ENCODE measurements around the gene TLX2.

The TLX2 gene

DNA sequence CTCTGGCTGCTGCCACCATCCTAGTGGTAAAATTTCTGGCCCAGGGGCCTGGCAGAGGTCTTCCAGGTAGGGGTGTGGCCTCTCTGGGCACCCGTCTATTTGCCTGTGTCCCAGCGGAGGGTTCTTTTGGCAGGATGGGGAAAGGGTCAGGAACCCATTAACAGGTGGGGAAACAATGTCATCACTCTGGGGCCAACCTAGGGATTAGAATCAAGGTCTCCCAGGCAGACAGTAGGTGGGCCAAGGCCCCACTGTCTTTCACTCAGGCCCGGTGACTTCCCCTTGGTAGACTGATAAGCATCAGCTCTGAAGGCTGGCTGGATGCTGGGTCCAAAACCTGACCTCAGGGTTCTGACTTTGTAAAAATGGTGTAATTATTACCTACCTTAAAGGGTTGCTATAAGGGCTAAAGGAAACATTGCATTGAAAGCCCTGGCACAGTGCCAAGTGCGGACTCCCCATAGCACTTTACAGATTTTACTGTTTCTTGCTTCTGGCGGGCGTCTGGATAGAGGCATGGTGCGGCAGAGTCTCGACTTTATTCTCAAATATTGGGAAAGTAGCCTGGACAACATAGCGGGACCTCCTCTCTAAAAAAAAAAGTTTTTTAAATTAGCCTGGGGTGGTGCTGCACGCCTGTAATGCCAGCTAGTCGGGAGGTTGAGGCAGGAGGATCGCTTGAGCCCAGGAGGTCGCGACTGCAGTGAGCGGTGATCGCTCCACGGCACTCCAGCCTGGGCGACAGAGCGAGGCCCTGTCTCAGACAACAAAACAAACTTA lies 17.1 kb upstream of the TLX2 start:
- DNase-seq (ENCODE audit: low spot score) = no peak

GRCh38 chr2:74497777-74498499 lies 16.3 kb upstream of the TLX2 start:
- DNase-seq (ENCODE audit: low spot score) = no peak

GRCh38 chr2:74498500-74499266 lies 15.6 kb upstream of the TLX2 start:
- no peak for DNase-seq (ENCODE audit: low spot score)

DNA sequence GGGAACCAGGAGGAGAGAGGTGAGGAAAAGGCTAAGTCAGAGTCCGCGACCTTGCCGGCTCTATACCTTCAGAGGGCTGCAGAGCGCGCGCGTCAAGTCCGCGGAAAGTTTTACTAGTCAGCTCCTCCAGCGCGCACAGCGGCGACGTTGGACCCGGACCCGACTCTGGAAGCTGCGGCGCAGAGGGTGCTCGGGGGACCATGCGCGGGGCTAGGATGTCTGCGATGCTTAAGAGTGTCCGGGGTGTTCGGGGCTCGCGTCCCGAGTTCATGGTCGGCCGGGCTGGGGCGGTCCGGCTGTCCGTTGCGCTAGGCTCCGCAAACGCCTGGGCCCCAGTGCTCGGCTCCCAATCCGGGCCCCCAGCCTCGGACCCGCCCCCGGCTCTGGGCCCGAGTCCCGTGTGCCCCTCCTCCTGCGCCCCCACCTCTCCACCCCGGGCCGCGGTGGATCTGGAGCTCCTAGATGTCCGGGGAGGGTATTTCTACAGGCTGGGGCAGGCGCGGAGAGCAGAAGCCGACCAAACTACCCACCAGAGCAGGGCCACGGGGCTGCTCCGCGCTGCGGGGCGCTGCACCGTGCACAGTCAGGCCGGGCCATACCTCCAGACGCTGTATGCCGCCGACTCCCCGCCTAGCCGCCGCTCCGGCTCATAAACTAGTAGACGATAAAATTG lies 14.8 kb upstream of the TLX2 start, which contains the start of gene LBX2:
LBX2 (minus strand) TSS at position 337 of the 673 bp plus-strand sequence; CDS start at position 271, 66 bp downstream.
- no peak for DNase-seq (ENCODE audit: low spot score)

- no peak for DNase-seq (ENCODE audit: low spot score)
Measured at GRCh38 chr2:74499940-74500577, 14.2 kb upstream of the TLX2 start.

DNA sequence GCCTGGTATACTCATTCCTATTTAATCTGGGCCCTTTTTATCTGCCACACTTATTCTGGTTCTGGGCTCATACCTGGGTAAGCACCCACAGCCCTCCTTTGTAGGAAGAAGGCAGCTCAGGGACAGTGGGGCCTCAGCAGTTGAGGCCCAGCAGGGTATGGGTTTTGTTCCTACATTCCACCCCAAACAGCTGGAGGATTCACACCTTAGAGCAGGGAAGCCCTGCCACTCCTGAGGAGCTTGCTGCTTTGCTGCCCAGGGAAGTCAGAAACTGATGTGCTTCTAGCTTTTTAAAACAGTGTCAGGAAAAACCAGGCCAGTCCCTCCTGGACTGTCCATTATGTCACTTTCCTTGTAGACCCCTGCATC lies 13.7 kb upstream of the TLX2 start:
- no peak for DNase-seq (ENCODE audit: low spot score)

GRCh38 chr2:74501335-74502071 lies 12.7 kb upstream of the TLX2 start:
- no peak for DNase-seq (ENCODE audit: low spot score)

GRCh38 chr2:74502147-74502719 lies 12.0 kb upstream of the TLX2 start:
- no peak for DNase-seq (ENCODE audit: low spot score)

DNA sequence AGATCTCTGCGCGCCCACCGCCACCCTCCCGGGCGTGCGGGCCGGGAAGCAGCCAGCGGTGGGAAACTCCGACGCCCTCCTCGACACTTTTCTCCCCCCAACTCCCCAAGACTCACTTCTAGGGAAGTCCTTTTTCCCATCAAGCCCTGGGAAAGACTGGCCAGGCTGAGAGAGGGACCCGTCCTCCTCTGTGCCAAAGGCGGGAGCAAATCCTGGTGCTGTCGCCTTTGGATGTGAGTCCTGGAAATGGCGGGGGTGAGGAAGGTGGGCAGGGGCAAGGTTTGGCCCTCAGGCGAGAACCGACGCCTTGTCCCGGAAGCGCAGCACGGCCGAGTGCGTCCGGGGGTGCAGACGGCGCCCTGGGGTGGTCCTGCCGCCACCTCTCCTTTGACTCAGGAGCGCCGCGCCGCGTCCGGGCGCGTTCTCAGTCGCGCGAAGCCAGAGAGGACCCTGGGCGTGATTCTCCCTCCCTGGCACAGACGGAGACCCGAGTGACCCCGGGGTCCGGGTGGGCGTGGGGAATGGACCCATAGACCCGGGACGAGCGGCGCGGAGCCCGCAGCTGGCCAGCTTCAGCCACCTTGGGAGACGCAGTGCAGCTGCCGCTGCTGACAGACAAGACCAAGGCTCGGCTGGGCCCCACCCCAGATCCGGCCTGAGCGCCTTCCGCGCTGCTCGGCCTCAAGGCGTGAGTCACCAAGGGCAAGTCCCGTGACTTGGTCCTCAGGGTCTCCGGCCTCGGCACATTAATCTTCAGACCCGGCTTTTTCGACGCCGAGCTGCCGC lies 11.3 kb upstream of the TLX2 start:
- DNase-seq (ENCODE audit: low spot score) = no peak

- DNase-seq (ENCODE audit: low spot score) = no peak
Measured at GRCh38 chr2:74503506-74504475, 10.5 kb upstream of the TLX2 start.

DNA sequence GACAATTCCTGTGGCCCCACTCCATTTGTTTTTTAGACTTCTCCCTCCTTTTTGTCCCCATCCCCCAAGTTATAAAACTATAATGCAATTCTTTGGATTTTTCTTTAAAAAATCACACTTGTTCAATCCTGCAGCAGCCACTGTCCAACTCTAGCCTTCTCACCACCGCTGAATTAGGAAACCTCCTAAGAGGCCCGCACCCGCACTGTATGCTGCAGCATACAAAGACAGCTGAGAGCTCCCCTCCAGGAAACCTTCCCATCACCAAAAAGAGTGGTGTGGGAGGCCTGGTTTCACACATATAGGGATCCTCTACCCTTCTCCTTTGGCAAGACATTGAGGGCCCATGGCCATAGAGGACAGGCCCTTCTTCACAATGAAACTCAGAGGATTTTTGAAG lies 9.7 kb upstream of the TLX2 start:
- no peak for DNase-seq (ENCODE audit: low spot score)

DNA sequence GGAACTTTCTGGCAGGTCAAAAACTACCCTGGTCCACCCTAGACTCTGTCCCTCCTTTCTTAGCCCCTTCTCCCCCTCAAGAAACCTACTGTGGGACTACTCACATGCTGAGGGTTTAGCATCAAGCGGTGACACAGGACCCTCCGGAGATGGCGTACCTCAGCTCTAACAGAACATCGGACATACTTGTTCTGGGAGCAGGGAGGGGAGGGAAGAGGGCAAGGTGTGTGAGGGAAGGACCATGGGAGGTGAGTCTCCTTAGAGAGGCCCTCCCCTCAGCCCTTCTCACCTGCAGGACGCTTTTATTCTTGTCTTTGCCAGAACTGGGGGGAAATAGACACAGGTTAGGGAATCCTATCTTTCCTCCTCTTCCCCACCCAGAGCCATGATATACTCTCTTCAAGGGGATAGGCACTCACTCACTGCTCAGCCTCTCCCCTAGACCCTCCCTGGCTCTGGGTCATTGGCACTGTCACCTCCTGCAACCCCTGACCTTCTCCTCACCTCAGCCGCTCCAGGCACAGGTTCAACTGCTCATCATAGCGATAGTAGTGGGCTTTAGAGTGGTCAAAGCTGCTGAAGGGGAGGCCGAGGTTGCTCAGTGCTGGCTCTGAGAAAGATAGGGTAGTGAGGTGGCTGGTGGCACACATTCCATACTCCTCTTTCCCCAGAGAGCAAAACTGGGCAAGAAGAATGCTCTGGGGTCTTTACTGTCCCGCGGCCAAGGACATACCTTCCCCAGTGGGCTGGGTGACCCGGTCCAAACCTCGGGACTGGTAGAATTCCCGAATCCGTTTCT lies 8.6 kb upstream of the TLX2 start:
- no peak for DNase-seq (ENCODE audit: low spot score)

DNA sequence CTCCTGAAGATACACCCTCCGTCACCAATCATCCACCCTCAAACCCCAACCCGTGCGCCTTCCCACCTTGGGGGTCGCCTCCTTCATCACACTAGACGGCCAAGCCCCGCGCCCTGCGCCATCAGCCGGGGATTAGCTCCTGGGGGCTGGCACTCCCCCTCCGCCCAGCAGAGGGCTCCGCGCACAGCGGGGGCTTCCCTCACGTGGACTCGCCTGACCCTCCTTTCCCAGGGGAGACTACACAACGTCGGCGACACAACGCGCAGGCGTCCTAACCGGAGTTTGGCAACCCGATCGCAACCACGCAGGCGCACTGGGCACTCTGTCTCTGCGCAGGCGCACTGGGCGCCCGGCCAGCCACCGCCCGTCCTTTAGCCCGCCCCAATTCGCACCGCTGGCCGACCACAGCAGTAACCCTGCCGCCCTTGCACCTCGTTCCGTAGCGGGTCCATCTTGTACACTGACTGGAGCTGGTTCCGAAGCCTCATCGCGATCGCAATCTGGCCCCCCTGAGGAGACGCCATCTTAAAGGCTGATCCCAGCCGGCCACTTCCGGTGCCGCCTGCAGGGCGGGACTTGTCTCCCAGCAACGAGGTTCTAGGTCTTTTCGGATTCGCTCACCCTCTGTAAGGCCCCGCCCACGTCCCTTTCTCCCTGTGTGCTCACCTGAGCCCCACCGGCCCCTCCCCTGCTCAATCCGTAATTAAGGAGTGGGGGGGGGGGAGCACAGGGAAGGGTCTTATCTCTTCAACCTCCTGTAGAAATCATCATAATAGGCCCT lies 6.9 kb upstream of the TLX2 start, which contains the start of gene PCGF1:
PCGF1 (minus strand) TSS at position 551 of the 781 bp plus-strand sequence; CDS start at position 524, 27 bp downstream.
- peak; percentile 99 for DNase-seq (ENCODE audit: low spot score)

DNA sequence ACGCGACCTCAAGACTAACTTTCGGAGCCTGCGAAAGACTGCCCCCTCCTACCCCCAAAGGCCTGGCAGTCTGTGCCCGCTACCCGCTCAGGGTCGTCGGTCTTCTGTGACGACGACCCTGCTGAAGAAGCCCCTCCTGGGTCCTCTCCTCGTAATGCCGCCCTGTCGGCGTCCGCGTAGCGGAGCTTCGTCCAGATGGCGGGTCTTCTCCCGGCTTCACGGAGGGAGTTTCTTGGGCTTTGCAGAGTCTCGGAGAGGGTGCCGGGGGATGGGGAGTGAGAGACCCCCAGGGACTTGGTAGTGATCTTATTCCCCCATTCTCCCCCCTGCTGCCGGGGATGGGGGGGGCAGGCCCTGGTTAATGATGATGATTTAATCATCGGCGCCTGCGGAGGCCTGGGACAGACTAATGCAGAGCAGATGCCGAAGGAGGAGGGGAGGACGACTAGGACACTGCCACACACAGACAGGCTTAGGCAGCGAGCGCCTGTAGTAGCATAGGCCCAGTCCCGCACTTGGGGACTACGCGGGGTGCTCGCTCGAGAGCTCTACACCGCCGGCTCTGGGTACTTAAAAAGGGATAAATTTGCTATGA lies 6.2 kb upstream of the TLX2 start:
- DNase-seq (ENCODE audit: low spot score) = peak; percentile 48

GRCh38 chr2:74510272-74510671 lies 4.0 kb upstream of the TLX2 start:
- DNase-seq (ENCODE audit: low spot score) = no peak

Measured in cerebellar cortex (tissue), 1 donor.